H1 (cell line): ENCODE results near the gene TMEM156. TPM values are rescaled to one million over a fixed set of nuclear protein-coding genes. Genes with fewer than 3 reads are reported as not detected.

ENCODE experiments used
- CTCF ChIA-PET: fragments of 300-600 bp; sonication (Branson Sonifier 250); formaldehyde crosslinking; loops from one replicate; lab custom pipeline; 2021; ENCODE audit not compliant: partially characterized antibody; lab: Charles Lee
- POLR2A ChIA-PET: fragments of 300-600 bp; sonication (Branson Sonifier 250); formaldehyde crosslinking; loops from one replicate; lab custom pipeline; 2021; ENCODE audit warnings: inconsistent platforms; ENCODE audit not compliant: partially characterized antibody; lab: Charles Lee
- DNase-seq, 2 experiments: peaks; one replicate each; pipeline versions ENCODE4 v3.0.0 to v3.0.0-alpha.2; 2010 to 2022; ENCODE audit warnings: low spot score in 2 of 2, low read depth in 1 of 2, mixed read lengths in 1 of 2
- FAIRE-seq: peaks from 2 replicates; lab custom pipeline; 2011; peaks lifted over from hg19 to GRCh38; lab: Jason Lieb, UNC
- H2AFZ ChIP-seq: 2 replicates; pipeline ENCODE4 v1.8.1; 2012; ENCODE audit warnings: low read length, inconsistent platforms
- H2AK5ac ChIP-seq: 2 replicates; pipeline ENCODE4 v1.6.1; 2013; ENCODE audit warnings: low read depth, low read length
- H2BK120ac ChIP-seq: replicated peaks from 2 replicates; pipeline ENCODE3; 2013; ENCODE audit warnings: low read depth, low read length, inconsistent platforms
- H2BK12ac ChIP-seq: 2 replicates; pipeline ENCODE4 v1.6.1; 2013; ENCODE audit warnings: low read depth, low read length
- H2BK15ac ChIP-seq: 2 replicates; pipeline ENCODE4 v1.6.1; 2013; ENCODE audit warnings: low read length
- H2BK20ac ChIP-seq: 2 replicates; pipeline ENCODE4 v1.6.1; 2013; ENCODE audit warnings: low read length
- H2BK5ac ChIP-seq: 2 replicates; pipeline ENCODE4 v1.6.1; 2013; ENCODE audit warnings: low read depth, low read length
- H3K14ac ChIP-seq: 2 replicates; pipeline ENCODE4 v1.6.1; 2013; ENCODE audit warnings: inconsistent platforms; ENCODE audit not compliant: insufficient read length
- H3K18ac ChIP-seq: 2 replicates; pipeline ENCODE4 v1.6.1; 2013; ENCODE audit warnings: low read length; ENCODE audit errors: extremely low read depth
- H3K23ac ChIP-seq: 2 replicates; pipeline ENCODE4 v1.6.1; 2013; ENCODE audit warnings: inconsistent platforms; ENCODE audit not compliant: insufficient read length
- H3K23me2 ChIP-seq: 2 replicates; pipeline ENCODE4 v1.6.1; 2013; ENCODE audit warnings: low read depth, low read length
- H3K27ac ChIP-seq: 2 replicates; pipeline ENCODE4 v1.6.1; 2011; ENCODE audit warnings: low read depth, low read length, inconsistent platforms
- H3K27me3 ChIP-seq, 4 experiments: replicated peaks in 1 of 4; 1 replicate in 1 of 4; 2 replicates in 3 of 4; pipeline versions ENCODE4 v1.6.1 to v1.8.1; 2011 to 2013; ENCODE audit warnings: low read length in 3 of 4, mild to moderate bottlenecking in 3 of 4, inconsistent platforms in 2 of 4, mixed read lengths in 2 of 4, moderate library complexity in 1 of 4; ENCODE audit not compliant: control insufficient read depth in 3 of 4, insufficient read depth in 3 of 4; ENCODE audit errors: extremely low read depth in 1 of 4
- H3K36me3 ChIP-seq, 4 experiments: 2 replicates each; pipeline versions ENCODE4 v1.6.1 to v1.8.1; 2011 to 2013; ENCODE audit warnings: mild to moderate bottlenecking in 4 of 4, low read length in 3 of 4, moderate library complexity in 2 of 4, control low read depth in 1 of 4, inconsistent platforms in 1 of 4; ENCODE audit not compliant: insufficient read depth in 4 of 4, control insufficient read depth in 2 of 4
- H3K4ac ChIP-seq: replicated peaks from 2 replicates; pipeline ENCODE3; 2013; ENCODE audit warnings: low read length, low read depth, mixed read lengths, inconsistent platforms; ENCODE audit not compliant: insufficient read length
- H3K4me1 ChIP-seq, 4 experiments: replicated peaks in 1 of 4; 1 replicate in 1 of 4; 2 replicates in 3 of 4; pipeline versions ENCODE4 v1.6.1 to v1.8.1; 2011 to 2013; ENCODE audit warnings: low read length in 3 of 4, inconsistent platforms in 2 of 4, mixed read lengths in 1 of 4; ENCODE audit not compliant: insufficient read depth in 4 of 4, control insufficient read depth in 3 of 4
- H3K4me2 ChIP-seq, 2 experiments: 2 replicates each; pipeline versions ENCODE4 v1.6.1 to v1.8.1; 2011 to 2013; ENCODE audit warnings: low read depth in 2 of 2, low read length in 2 of 2, control low read depth in 1 of 2, inconsistent platforms in 1 of 2, mild to moderate bottlenecking in 1 of 2; ENCODE audit not compliant: insufficient read depth in 1 of 2
- H3K4me3 ChIP-seq, 4 experiments: fragments of 200-600, 300-600 bp in 1 of 4; sonication (generic), shearing (Covaris generic), sonication (Bioruptor Twin) in 1 of 4; 2 replicates each; pipeline versions ENCODE4 v1.5.1 to v1.8.1; 2011 to 2016; ENCODE audit warnings: low read length in 4 of 4, low read depth in 3 of 4, control low read depth in 2 of 4, inconsistent platforms in 2 of 4, mild to moderate bottlenecking in 2 of 4, mixed read lengths in 1 of 4, moderate library complexity in 1 of 4; ENCODE audit not compliant: insufficient read depth in 2 of 4; ENCODE audit errors: extremely low read depth in 1 of 4
- H3K56ac ChIP-seq: replicated peaks from 2 replicates; pipeline ENCODE3; 2013; ENCODE audit warnings: low read depth, mild to moderate bottlenecking, mixed read lengths, low read length, inconsistent platforms; ENCODE audit not compliant: insufficient read length
- H3K79me1 ChIP-seq: 2 replicates; pipeline ENCODE4 v1.6.1; 2013; ENCODE audit warnings: low read depth, low read length, control low read depth
- H3K79me2 ChIP-seq, 2 experiments: 2 replicates each; pipeline versions ENCODE4 v1.6.1 to v1.8.1; 2012 to 2013; ENCODE audit warnings: low read length in 2 of 2, mild to moderate bottlenecking in 2 of 2, inconsistent platforms in 1 of 2; ENCODE audit not compliant: insufficient read depth in 2 of 2, control insufficient read depth in 1 of 2
- H3K9ac ChIP-seq, 4 experiments: replicated peaks in 1 of 4; 1 replicate in 1 of 4; 2 replicates in 3 of 4; pipeline versions ENCODE4 v1.6.1 to v1.8.1; 2011 to 2013; ENCODE audit warnings: low read depth in 3 of 4, low read length in 3 of 4, control low read depth in 2 of 4, mild to moderate bottlenecking in 2 of 4, moderate library complexity in 2 of 4, inconsistent platforms in 1 of 4; ENCODE audit errors: extremely low read depth in 1 of 4
- H3K9me3 ChIP-seq, 2 experiments: 2 replicates each; pipeline versions ENCODE4 v1.6.1 to v1.8.1; 2012 to 2013; ENCODE audit warnings: mild to moderate bottlenecking in 2 of 2, moderate library complexity in 2 of 2, control low read depth in 1 of 2, inconsistent platforms in 1 of 2, low read depth in 1 of 2, low read length in 1 of 2, mixed read lengths in 1 of 2; ENCODE audit not compliant: insufficient read depth in 2 of 2
- H4K20me1 ChIP-seq, 2 experiments: replicated peaks in 1 of 2; 2 replicates each; pipeline versions ENCODE3 to v1.8.1; 2011 to 2013; ENCODE audit warnings: inconsistent platforms in 2 of 2, low read length in 2 of 2, mild to moderate bottlenecking in 1 of 2; ENCODE audit not compliant: insufficient read depth in 2 of 2, control insufficient read depth in 1 of 2
- H4K5ac ChIP-seq: 2 replicates; pipeline ENCODE4 v1.6.1; 2013; ENCODE audit warnings: low read length, low read depth, mixed read lengths, inconsistent platforms; ENCODE audit not compliant: insufficient read length
- H4K8ac ChIP-seq: 2 replicates; pipeline ENCODE4 v1.8.0; 2013; ENCODE audit warnings: mild to moderate bottlenecking, moderate library complexity, low read length, inconsistent platforms; ENCODE audit not compliant: insufficient read depth; ENCODE audit errors: extremely low read depth
- H4K91ac ChIP-seq: replicated peaks from 2 replicates; pipeline ENCODE3; 2013; ENCODE audit warnings: low read length, mixed read lengths, inconsistent platforms; ENCODE audit not compliant: insufficient read length
- EZH2 ChIP-seq: fragments of 200-600 bp; sonication (generic); IDR thresholded peaks from 2 replicates; pipeline ENCODE4 v1.7.1; 2012; ENCODE audit warnings: low read depth, mild to moderate bottlenecking, moderate library complexity, low read length, inconsistent platforms; ENCODE audit not compliant: severe bottlenecking
- POU5F1 ChIP-seq: IDR thresholded peaks from 2 replicates; pipeline ENCODE4 v1.6.1; 2011; ENCODE audit warnings: low read depth, mild to moderate bottlenecking, low read length, moderate library complexity
- YY1 ChIP-seq: IDR thresholded peaks from 2 replicates; pipeline ENCODE4 v1.6.1; 2011; ENCODE audit warnings: low read depth, mild to moderate bottlenecking, low read length
- WGBS, 2 experiments: shearing (Covaris generic) in 1 of 2; methylation state at CpG; one replicate each; pipeline versions ENCODE4 v1.1.6 to v1.1.7; 2013 to 2015; ENCODE audit warnings: low lambda C conversion rate in 2 of 2, mixed read lengths in 2 of 2, inconsistent platforms in 1 of 2, low coverage in 1 of 2, missing lambda C conversion rate in 1 of 2; ENCODE audit not compliant: insufficient replicate concordance in 2 of 2, insufficient coverage in 1 of 2, insufficient read length in 1 of 2; ENCODE audit errors: extremely low coverage in 1 of 2, missing lambda C conversion rate in 1 of 2; 5-methylcytosine and 5-hydroxymethylcytosine counted together
- polyA plus RNA-seq, 7 experiments: library from polyadenylated mRNA; depleted of rRNA in 3 of 7; stranded (reverse) in 5 of 7; unstranded in 2 of 7; fragments of >200 nt in 5 of 7; fragments of 200-250 nt in 2 of 7; gene quantifications; 1 replicate in 5 of 7; 2 replicates in 1 of 7; 4 replicates in 1 of 7; pipeline versions ENCODE4 v1.2.1 to v1.2.3, GENCODE V29; 2011 to 2013; ENCODE audit warnings: missing spikeins in 2 of 7, mixed read lengths in 2 of 7
- total RNA-seq: library from RNA; stranded (reverse); fragmentation: NEBNext Ultra II Directional; extraction: Animal tissue kit (Norgen Biotek cat#: 25700); gene quantifications from 2 replicates; pipeline ENCODE4 v1.2.1, GENCODE V29; 2021
- TF ChIP-seq, protein P1 (sequence below): IDR thresholded peaks from 2 replicates; pipeline ENCODE4 v1.6.1; 2012; ENCODE audit warnings: inconsistent platforms

Gene TMEM156
- total and polyA plus RNA-seq, 2 of the 8 experiments (the other 6 are each of a cell fraction or from before 2014, with no cell fraction given): not detected

DNA sequence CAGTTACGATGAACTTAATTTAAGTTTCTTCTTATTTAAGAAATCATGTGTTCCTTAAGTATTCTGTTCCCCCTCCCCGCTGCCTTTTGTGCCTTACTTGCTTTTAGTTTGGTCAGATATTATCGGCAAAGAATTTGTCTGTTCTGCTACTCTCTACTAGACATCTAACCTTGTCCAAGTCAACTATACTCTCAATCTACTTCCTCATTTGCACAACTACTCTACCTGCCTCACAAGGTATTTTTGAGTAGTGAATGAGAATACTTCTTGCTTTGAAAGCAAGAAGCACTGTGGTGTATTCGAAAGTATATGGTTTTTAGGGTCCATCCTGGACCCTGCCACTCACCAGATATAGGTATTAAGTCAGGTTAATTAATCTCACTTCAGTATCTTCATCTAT lies 21.8 kb upstream of the TMEM156 start:
- H3K27ac ChIP-seq: no peak overlapping the region
- no peak overlapping the region for H2BK12ac ChIP-seq
- H3K79me1 ChIP-seq: no peaks in the 10 kb centered on the region
- H4K91ac ChIP-seq: no peak overlapping the region
- H3K4me3 ChIP-seq: no peak overlapping the region
- no peak overlapping the region for H3K4me2 ChIP-seq
- no peak overlapping the region for H2AFZ ChIP-seq
- no peak overlapping the region for H3K4ac ChIP-seq
- H3K9ac ChIP-seq: no peak overlapping the region
- FAIRE-seq (no peak), DNase-seq (no peak)
- peaks cover 0 to 3% (median 0%) of the 10 kb centered on the region in 4 experiments; a peak in 2 of 7 replicates for H3K4me1 ChIP-seq
- no peaks in the 10 kb centered on the region for H3K36me3 ChIP-seq
- H2AK5ac ChIP-seq: no peak overlapping the region
- no peak for TF ChIP-seq YY1
- no peak for TF ChIP-seq POU5F1
- TF ChIP-seq, protein P1, sequence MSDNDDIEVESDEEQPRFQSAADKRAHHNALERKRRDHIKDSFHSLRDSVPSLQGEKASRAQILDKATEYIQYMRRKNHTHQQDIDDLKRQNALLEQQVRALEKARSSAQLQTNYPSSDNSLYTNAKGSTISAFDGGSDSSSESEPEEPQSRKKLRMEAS: no peak
- no peak for TF ChIP-seq EZH2
- H4K8ac ChIP-seq: no peak overlapping the region
- WGBS, 2 experiments: 94% methylated on average over 4 of the region's 4 CpGs; no CpG with 5 or more reads in 1 of the 2 experiments
- no peaks in the 10 kb centered on the region for H3K23me2 ChIP-seq
- H3K18ac ChIP-seq: no peak overlapping the region
- CTCF ChIA-PET: interaction anchor here (2.7 kb wide), 1 partner anchor 81 kb away, joined by 7 read pairs; no protein-coding TSS in a partner anchor
- no peak overlapping the region for H3K14ac ChIP-seq
- H4K5ac ChIP-seq: no peak overlapping the region
- H4K20me1 ChIP-seq: no peaks in the 10 kb centered on the region
- no peak overlapping the region for H2BK15ac ChIP-seq
- no peak overlapping the region for H2BK120ac ChIP-seq
- H3K27me3 ChIP-seq: no peaks in the 10 kb centered on the region
- no peak overlapping the region for H2BK5ac ChIP-seq
- POLR2A ChIA-PET: no interaction called here
- H3K56ac ChIP-seq: no peak overlapping the region
- H3K79me2 ChIP-seq: peaks cover 0 to 27% of the 10 kb centered on the region in 2 experiments; a peak in 3 of 4 replicates
- no peak overlapping the region for H3K23ac ChIP-seq
- no peak overlapping the region for H2BK20ac ChIP-seq
- H3K9me3 ChIP-seq: no peaks in the 10 kb centered on the region
